Measurements from ENCODE around the gene ANO9. TPM values are rescaled to one million over a fixed set of nuclear protein-coding genes. Genes with fewer than 3 reads are reported as not detected.
A peak's percentile ranks its signal among the peaks of the same experiment; 100 is the strongest.

The ANO9 gene
- total RNA-seq (2014; rRNA removed) (16.6 and 22.5 TPM in 2 replicates), Bru-seq, nascent RNA (percentile 47 among the genes with signal in this experiment), BruChase-seq, experiment 1, labeled RNA remaining after a 6-hour chase (percentile 61 among the genes with signal in this experiment), BruChase-seq, experiment 2, labeled RNA remaining after a 2-hour chase (percentile 49 among the genes with signal in this experiment)
- long read RNA-seq, partial matches to known transcripts = 12 of 45 reads
- long read RNA-seq, other reads (novel, unspliced or antisense) = 33 of 45 reads

GRCh38 chr11:441418-442274, at the start of gene ANO9:
Gene ANO9, minus strand, starts transcription at chr11:442011. Its CDS starts 85 bp downstream, at chr11:441926.
- peak within 1 kb of the TSS; percentile 92 for H3K4me2 ChIP-seq (ENCODE audit: low read length)
- no peaks in the 10 kb centered on the region for H4K20me1 ChIP-seq (ENCODE audit: low read length)
- H3K4me3 ChIP-seq (ENCODE audit: low read length) = peak within 1 kb of the TSS; percentile 79
- TF ChIP-seq CTCF (conservative IDR thresholded peaks at IDR 0.05; ENCODE audit: low read depth, low read length) (no peak), EZH2phosphoT487 (IDR thresholded peaks at IDR 0.05; ENCODE audit: borderline replicate concordance, low read length) (no peak), EZH2 (IDR thresholded peaks at IDR 0.05; ENCODE audit: low read length, unreplicated experiment) (no peak)
- no peaks in the 10 kb centered on the region for H3K9me2 ChIP-seq (replicated peaks; ENCODE audit: low read length)
- ATAC-seq (peak; percentile 82), DNase-seq (peak; percentile 58)
- no peaks in the 10 kb centered on the region for H3K36me3 ChIP-seq (ENCODE audit: low read depth, low read length)
- no peaks in the 10 kb centered on the region for H3F3A ChIP-seq (ENCODE audit: low read length, unreplicated experiment)
- H2AFZ ChIP-seq (ENCODE audit: low read length) = peak within 1 kb of the TSS; percentile 55
- POLR2A ChIA-PET (ENCODE audit: unreplicated experiment) = no interaction called here
- 0 out of 2 replicates have a peak, but pooled peaks cover 17% of the 10 kb centered on the region for H3K79me2 ChIP-seq (ENCODE audit: low read length)
- H3K9me3 ChIP-seq (ENCODE audit: low read length) = no peaks in the 10 kb centered on the region
- intact Hi-C loops (cut with micrococcal nuclease) = loop anchor here (10.0 kb wide), 2 partner anchors 47 to 137 kb away; partner anchors contain the start of genes IFITM2 and PKP3
- peak within 1 kb of the TSS; percentile 68 for H3K9ac ChIP-seq (ENCODE audit: low read length)
- H3K27ac ChIP-seq (ENCODE audit: low read length) = no peak within 1 kb of the TSS
- no TSS peak for BruUV-seq (replicated peaks)
- H3K27me3 ChIP-seq (ENCODE audit: low read length) = no peaks in the 10 kb centered on the region
- peaks cover 15% of the 10 kb centered on the region for H3K4me1 ChIP-seq (ENCODE audit: insufficient read depth, low read length)
- CTCF ChIA-PET = no interaction called here

- Histone ChIP-seq H3K4me1 (ENCODE audit: insufficient read depth, low read length) (no peaks in the 10 kb centered on the region), H3K9me2 (replicated peaks; ENCODE audit: low read length) (no peaks in the 10 kb centered on the region), H4K20me1 (ENCODE audit: low read length) (no peaks in the 10 kb centered on the region), H2AFZ (ENCODE audit: low read length) (no peak overlapping the region), H3K27me3 (ENCODE audit: low read length) (no peaks in the 10 kb centered on the region), H3K36me3 (ENCODE audit: low read depth, low read length) (no peaks in the 10 kb centered on the region), H3K4me3 (ENCODE audit: low read length) (no peak overlapping the region), H3F3A (ENCODE audit: low read length, unreplicated experiment) (no peaks in the 10 kb centered on the region), H3K9ac (ENCODE audit: low read length) (no peak overlapping the region), H3K27ac (ENCODE audit: low read length) (no peak overlapping the region), H3K79me2 (ENCODE audit: low read length) (no peaks in the 10 kb centered on the region), H3K9me3 (ENCODE audit: low read length) (no peaks in the 10 kb centered on the region), H3K4me2 (ENCODE audit: low read length) (no peak overlapping the region)
- no peak for ATAC-seq
- BruUV-seq (replicated peaks) = no TSS peak
- POLR2A ChIA-PET (ENCODE audit: unreplicated experiment) = no interaction called here
- intact Hi-C loops (cut with micrococcal nuclease) = no loop called here
- TF ChIP-seq CTCF (conservative IDR thresholded peaks at IDR 0.05; ENCODE audit: low read depth, low read length) (no peak), EZH2phosphoT487 (IDR thresholded peaks at IDR 0.05; ENCODE audit: borderline replicate concordance, low read length) (no peak), EZH2 (IDR thresholded peaks at IDR 0.05; ENCODE audit: low read length, unreplicated experiment) (no peak)
- DNase-seq = no peak
- CTCF ChIA-PET = no interaction called here
Observed at GRCh38 chr11:491358-491757, 49.5 kb upstream of the ANO9 start.

GRCh38 chr11:490930-491260, 49.1 kb upstream of the ANO9 start:
- BruUV-seq (replicated peaks) = no TSS peak
- H3K4me2 ChIP-seq (ENCODE audit: low read length) = no peak overlapping the region
- DNase-seq (no peak), ATAC-seq (no peak)
- H3K9me3 ChIP-seq (ENCODE audit: low read length) = no peaks in the 10 kb centered on the region
- H3F3A ChIP-seq (ENCODE audit: low read length, unreplicated experiment) = no peaks in the 10 kb centered on the region
- TF ChIP-seq EZH2phosphoT487 (IDR thresholded peaks at IDR 0.05; ENCODE audit: borderline replicate concordance, low read length) (no peak), EZH2 (IDR thresholded peaks at IDR 0.05; ENCODE audit: low read length, unreplicated experiment) (no peak), CTCF (conservative IDR thresholded peaks at IDR 0.05; ENCODE audit: low read depth, low read length) (no peak)
- no peak overlapping the region for H3K9ac ChIP-seq (ENCODE audit: low read length)
- H2AFZ ChIP-seq (ENCODE audit: low read length) = no peak overlapping the region
- H3K36me3 ChIP-seq (ENCODE audit: low read depth, low read length) = no peaks in the 10 kb centered on the region
- H3K79me2 ChIP-seq (ENCODE audit: low read length) = no peaks in the 10 kb centered on the region
- ChIA-PET CTCF (no interaction called here), POLR2A (ENCODE audit: unreplicated experiment) (no interaction called here)
- H3K9me2 ChIP-seq (replicated peaks; ENCODE audit: low read length) = no peaks in the 10 kb centered on the region
- H3K27ac ChIP-seq (ENCODE audit: low read length) = no peak overlapping the region
- no peak overlapping the region for H3K4me3 ChIP-seq (ENCODE audit: low read length)
- no peaks in the 10 kb centered on the region for H3K27me3 ChIP-seq (ENCODE audit: low read length)
- H3K4me1 ChIP-seq (ENCODE audit: insufficient read depth, low read length) = no peaks in the 10 kb centered on the region
- H4K20me1 ChIP-seq (ENCODE audit: low read length) = no peaks in the 10 kb centered on the region
- intact Hi-C loops (cut with micrococcal nuclease) = no loop called here
